ENCODE data around the gene HSH2D. TPM values are rescaled to one million over a fixed set of nuclear protein-coding genes. Genes with fewer than 3 reads are reported as not detected.

Gene HSH2D
- total RNA-seq, 2 donors from 2014 or later: 0.66 to 0.68 TPM

DNA sequence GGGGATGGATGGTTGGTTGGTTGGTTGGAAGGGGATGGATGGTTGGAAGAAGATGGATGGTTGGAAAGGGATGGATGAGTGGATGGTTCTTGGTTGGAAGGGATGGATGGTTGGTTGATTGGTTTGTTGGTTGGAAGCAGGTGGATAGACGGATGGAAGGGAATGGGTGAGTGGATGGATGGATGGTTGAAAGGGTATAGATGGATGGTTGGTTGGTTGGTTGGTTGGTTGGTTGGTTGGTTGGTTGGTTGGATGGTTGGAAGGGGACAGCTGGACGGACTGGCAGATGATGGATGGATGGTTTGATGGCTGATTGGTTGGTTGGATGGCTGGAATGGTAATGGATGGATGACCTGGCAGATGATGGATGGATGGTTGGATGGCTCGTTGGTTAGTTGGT is 11.8 kb upstream of the HSH2D start:
- TF ChIP-seq, protein P1, sequence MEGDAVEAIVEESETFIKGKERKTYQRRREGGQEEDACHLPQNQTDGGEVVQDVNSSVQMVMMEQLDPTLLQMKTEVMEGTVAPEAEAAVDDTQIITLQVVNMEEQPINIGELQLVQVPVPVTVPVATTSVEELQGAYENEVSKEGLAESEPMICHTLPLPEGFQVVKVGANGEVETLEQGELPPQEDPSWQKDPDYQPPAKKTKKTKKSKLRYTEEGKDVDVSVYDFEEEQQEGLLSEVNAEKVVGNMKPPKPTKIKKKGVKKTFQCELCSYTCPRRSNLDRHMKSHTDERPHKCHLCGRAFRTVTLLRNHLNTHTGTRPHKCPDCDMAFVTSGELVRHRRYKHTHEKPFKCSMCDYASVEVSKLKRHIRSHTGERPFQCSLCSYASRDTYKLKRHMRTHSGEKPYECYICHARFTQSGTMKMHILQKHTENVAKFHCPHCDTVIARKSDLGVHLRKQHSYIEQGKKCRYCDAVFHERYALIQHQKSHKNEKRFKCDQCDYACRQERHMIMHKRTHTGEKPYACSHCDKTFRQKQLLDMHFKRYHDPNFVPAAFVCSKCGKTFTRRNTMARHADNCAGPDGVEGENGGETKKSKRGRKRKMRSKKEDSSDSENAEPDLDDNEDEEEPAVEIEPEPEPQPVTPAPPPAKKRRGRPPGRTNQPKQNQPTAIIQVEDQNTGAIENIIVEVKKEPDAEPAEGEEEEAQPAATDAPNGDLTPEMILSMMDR (conservative IDR thresholded peaks at IDR 0.05): no peak
- H3K9me3 Mint-ChIP-seq: peaks cover 1% of the 10 kb centered on the region
- peaks cover 74% of the 10 kb centered on the region for H3K36me3 Mint-ChIP-seq (ENCODE audit: low read depth)
- H3K4me1 Mint-ChIP-seq: no peaks in the 10 kb centered on the region
- no peaks in the 10 kb centered on the region for H3K9me3 ChIP-seq (ENCODE audit: control insufficient read depth, low read length)
- H3K27me3 Mint-ChIP-seq (ENCODE audit: insufficient read depth): peaks cover 4% of the 10 kb centered on the region
- no peak overlapping the region for H3K4me3 ChIP-seq (ENCODE audit: low read length)
- no peak overlapping the region for H3K27ac Mint-ChIP-seq
- H3K36me3 ChIP-seq (ENCODE audit: control insufficient read depth, insufficient read depth, low read length): peaks cover 64% of the 10 kb centered on the region
- H3K4me1 ChIP-seq (ENCODE audit: control insufficient read depth, insufficient read depth, low read length): no peaks in the 10 kb centered on the region
- no peak overlapping the region for H3K27ac ChIP-seq (ENCODE audit: low read depth, low read length)
- DNase-seq: no peak
- 50 to 60% methylated on average over 2 to 3 of the region's 3 CpGs for WGBS, 2 experiments (ENCODE audit: insufficient coverage in 1 of 2, insufficient read length in 1 of 2)
- H3K4me3 Mint-ChIP-seq: no peak overlapping the region
- H3K9ac ChIP-seq (ENCODE audit: extremely low read depth, low read length, poor library complexity, severe bottlenecking): no peak overlapping the region
- no peaks in the 10 kb centered on the region for H3K27me3 ChIP-seq (ENCODE audit: control insufficient read depth, insufficient read depth, low read length, poor library complexity, severe bottlenecking)

DNA sequence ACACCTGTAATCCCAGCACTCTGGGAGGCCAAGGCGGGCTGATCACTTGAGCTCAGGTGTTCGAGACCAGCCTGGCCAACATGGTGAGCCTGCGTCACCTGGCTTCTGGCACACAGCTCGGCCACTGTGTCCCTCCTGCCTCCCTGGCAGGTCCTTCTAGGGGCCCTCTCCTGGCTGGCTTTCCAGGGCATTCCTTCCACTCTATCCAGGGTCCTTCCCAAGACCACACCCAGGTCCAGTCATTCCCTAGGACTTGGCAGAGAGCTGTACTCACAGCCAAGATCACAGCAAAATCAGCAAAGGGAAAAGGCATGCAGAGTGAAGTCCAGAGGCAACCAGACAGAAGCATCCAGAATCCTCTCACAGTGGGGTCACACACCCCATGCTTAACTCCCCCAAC is 9.7 kb upstream of the HSH2D start:
- Histone ChIP-seq H3K27me3 (ENCODE audit: control insufficient read depth, insufficient read depth, low read length, poor library complexity, severe bottlenecking) (no peaks in the 10 kb centered on the region), H3K4me3 (ENCODE audit: low read length) (no peak overlapping the region), H3K9ac (ENCODE audit: extremely low read depth, low read length, poor library complexity, severe bottlenecking) (no peak overlapping the region), H3K9me3 (ENCODE audit: control insufficient read depth, low read length) (no peaks in the 10 kb centered on the region), H3K27ac (ENCODE audit: low read depth, low read length) (no peak overlapping the region), H3K36me3 (ENCODE audit: control insufficient read depth, insufficient read depth, low read length) (peaks cover 54% of the 10 kb centered on the region), H3K4me1 (ENCODE audit: control insufficient read depth, insufficient read depth, low read length) (no peaks in the 10 kb centered on the region)
- H3K27ac Mint-ChIP-seq: no peak overlapping the region
- H3K4me1 Mint-ChIP-seq: no peaks in the 10 kb centered on the region
- peaks cover 9% of the 10 kb centered on the region for H3K27me3 Mint-ChIP-seq (ENCODE audit: insufficient read depth)
- H3K4me3 Mint-ChIP-seq: no peak overlapping the region
- H3K36me3 Mint-ChIP-seq (ENCODE audit: low read depth): peaks cover 60% of the 10 kb centered on the region
- peaks cover 1% of the 10 kb centered on the region for H3K9me3 Mint-ChIP-seq
- DNase-seq: no peak
- TF ChIP-seq, protein P1 (conservative IDR thresholded peaks at IDR 0.05): no peak
- WGBS, 2 experiments (ENCODE audit: insufficient coverage in 1 of 2, insufficient read length in 1 of 2): 89 to 94% methylated on average over 4 of the region's 4 CpGs

DNA sequence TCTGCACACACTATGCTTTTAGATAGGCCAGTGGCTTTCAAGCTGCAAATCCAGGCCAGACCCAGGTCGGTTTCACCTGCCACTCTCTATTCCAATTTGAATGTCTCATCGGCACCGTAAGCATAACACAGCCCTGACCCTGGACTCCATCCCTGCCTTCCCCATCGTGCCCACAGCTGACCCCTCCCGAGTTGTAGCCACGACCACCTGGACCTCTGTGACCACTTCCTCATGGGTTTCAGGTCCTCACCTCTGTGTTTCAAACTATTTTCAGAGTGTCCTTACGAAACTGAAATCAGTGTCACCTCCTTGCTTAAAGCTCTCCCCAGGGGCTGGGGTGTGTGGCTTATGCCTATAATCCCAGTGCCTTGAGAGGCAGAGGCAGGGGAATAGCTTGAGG is 9.0 kb upstream of the HSH2D start:
- peaks cover 1% of the 10 kb centered on the region for H3K9me3 Mint-ChIP-seq
- WGBS, 2 experiments (ENCODE audit: insufficient coverage in 1 of 2, insufficient read length in 1 of 2): 93 to 96% methylated on average over 6 to 7 of the region's 7 CpGs
- H3K4me3 Mint-ChIP-seq: no peak overlapping the region

More for the DNA sequence above, 9.0 kb upstream of the HSH2D start:
- Histone ChIP-seq H3K4me1 (ENCODE audit: control insufficient read depth, insufficient read depth, low read length) (no peaks in the 10 kb centered on the region), H3K36me3 (ENCODE audit: control insufficient read depth, insufficient read depth, low read length) (peaks cover 48% of the 10 kb centered on the region), H3K9me3 (ENCODE audit: control insufficient read depth, low read length) (no peaks in the 10 kb centered on the region), H3K4me3 (ENCODE audit: low read length) (no peak overlapping the region), H3K27me3 (ENCODE audit: control insufficient read depth, insufficient read depth, low read length, poor library complexity, severe bottlenecking) (no peaks in the 10 kb centered on the region), H3K27ac (ENCODE audit: low read depth, low read length) (no peak overlapping the region), H3K9ac (ENCODE audit: extremely low read depth, low read length, poor library complexity, severe bottlenecking) (no peak overlapping the region)
- TF ChIP-seq, protein P1 (conservative IDR thresholded peaks at IDR 0.05): no peak
- peaks cover 12% of the 10 kb centered on the region for H3K27me3 Mint-ChIP-seq (ENCODE audit: insufficient read depth)
- no peak overlapping the region for H3K27ac Mint-ChIP-seq
- H3K4me1 Mint-ChIP-seq: no peaks in the 10 kb centered on the region
- no peak for DNase-seq
- H3K36me3 Mint-ChIP-seq (ENCODE audit: low read depth): peaks cover 53% of the 10 kb centered on the region

Data from endodermal cell (in vitro differentiated cells).